Immature natural killer cell (primary cell): ENCODE results near the gene GCHFR. TPM values are rescaled to one million over a fixed set of nuclear protein-coding genes. Genes with fewer than 3 reads are reported as not detected.
A peak's percentile ranks its signal among the peaks of the same experiment; 100 is the strongest.

Experiments
- DNase-seq, 3 donors: peaks; one replicate each; pipeline ENCODE4 v3.0.0; 2022; ENCODE audit warnings: mixed read lengths in 1 of 3
- H3K27ac Mint-ChIP-seq, 6 donors: one replicate each; pipeline ENCODE4 v1.8.0; 2020; ENCODE audit warnings: mixed read lengths in 6 of 6, mild to moderate bottlenecking in 5 of 6, inconsistent platforms in 4 of 6, moderate library complexity in 3 of 6
- H3K27me3 Mint-ChIP-seq, 3 donors: one replicate each; pipeline ENCODE4 v1.8.0; 2020 to 2021; ENCODE audit warnings: low read depth in 3 of 3, mild to moderate bottlenecking in 3 of 3, mixed read lengths in 3 of 3, moderate library complexity in 3 of 3, inconsistent platforms in 1 of 3
- H3K36me3 Mint-ChIP-seq, 3 donors: one replicate each; pipeline ENCODE4 v1.8.0; 2020; ENCODE audit warnings: mixed read lengths in 3 of 3, inconsistent platforms in 2 of 3, mild to moderate bottlenecking in 2 of 3
- H3K4me1 Mint-ChIP-seq, 2 donors: one replicate each; pipeline ENCODE4 v1.8.0; 2020; ENCODE audit warnings: inconsistent platforms in 2 of 2, mild to moderate bottlenecking in 2 of 2, mixed read lengths in 2 of 2, moderate library complexity in 1 of 2
- H3K4me3 Mint-ChIP-seq, 5 donors: one replicate each; pipeline ENCODE4 v1.8.0; 2020; ENCODE audit warnings: mild to moderate bottlenecking in 5 of 5, mixed read lengths in 5 of 5, inconsistent platforms in 3 of 5, moderate library complexity in 3 of 5
- H3K9me3 Mint-ChIP-seq, 6 donors: one replicate each; pipeline ENCODE4 v1.8.0; 2020; ENCODE audit warnings: mild to moderate bottlenecking in 6 of 6, mixed read lengths in 6 of 6, inconsistent platforms in 4 of 6, moderate library complexity in 3 of 6
- polyA plus RNA-seq, 3 donors: library from polyadenylated mRNA; unstranded; fragments of 300-500 nt; fragmentation: Illumina TruSeq; gene quantifications; one replicate each; pipeline ENCODE4 v1.2.3, GENCODE V29; 2021

GCHFR gene
- polyA plus RNA-seq, 3 donors from 2014 or later = 183 to 303 (median 230) TPM

GRCh38 chr15:40792394-40792793 is 28.5 kb downstream of the GCHFR start:
- no peak for DNase-seq
- Mint-ChIP-seq H3K4me3 (no peak overlapping the region), H3K27ac (peak overlapping the region in 1 of 6 donors; percentile 41), H3K36me3 (peaks cover 4 to 5% (median 4%) of the 10 kb centered on the region in 3 donors), H3K9me3 (no peaks in the 10 kb centered on the region), H3K27me3 (peaks cover 0 to 2% (median 2%) of the 10 kb centered on the region in 3 donors), H3K4me1 (peaks cover 18 to 31% of the 10 kb centered on the region in 2 donors)

- no peak for DNase-seq
- H3K4me1 Mint-ChIP-seq = peaks cover 15 to 29% of the 10 kb centered on the region in 2 donors
- H3K9me3 Mint-ChIP-seq = no peaks in the 10 kb centered on the region
- H3K27me3 Mint-ChIP-seq = peaks cover 0 to 2% (median 2%) of the 10 kb centered on the region in 3 donors
- peaks cover 5 to 9% (median 9%) of the 10 kb centered on the region in 3 donors for H3K36me3 Mint-ChIP-seq
- no peak overlapping the region for H3K4me3 Mint-ChIP-seq
- peak overlapping the region in 3 of 6 donors; percentile 10 to 41 (median 32) for H3K27ac Mint-ChIP-seq
Measured at GRCh38 chr15:40793216-40793989, 29.5 kb downstream of the GCHFR start.

GRCh38 chr15:40796041-40796440 is 32.2 kb downstream of the GCHFR start:
- Mint-ChIP-seq H3K27me3 (peaks cover 0 to 2% (median 2%) of the 10 kb centered on the region in 3 donors), H3K4me1 (peaks cover 11 to 35% of the 10 kb centered on the region in 2 donors), H3K4me3 (no peak overlapping the region), H3K36me3 (peaks cover 5 to 21% (median 9%) of the 10 kb centered on the region in 3 donors), H3K9me3 (no peaks in the 10 kb centered on the region), H3K27ac (peak overlapping the region in 2 of 6 donors; percentile 1 to 10)
- DNase-seq = no peak

GRCh38 chr15:40796512-40796911 is 32.6 kb downstream of the GCHFR start:
- Mint-ChIP-seq H3K27ac (peak overlapping the region in 1 of 6 donors; percentile 1), H3K27me3 (peaks cover 0 to 2% (median 2%) of the 10 kb centered on the region in 3 donors), H3K9me3 (no peaks in the 10 kb centered on the region), H3K4me1 (peaks cover 14 to 39% of the 10 kb centered on the region in 2 donors), H3K36me3 (peaks cover 5 to 23% (median 9%) of the 10 kb centered on the region in 3 donors), H3K4me3 (no peak overlapping the region)
- no peak for DNase-seq

- Mint-ChIP-seq H3K36me3 (peaks cover 3 to 20% (median 5%) of the 10 kb centered on the region in 3 donors), H3K4me3 (no peak overlapping the region), H3K4me1 (peaks cover 22 to 55% of the 10 kb centered on the region in 2 donors), H3K27me3 (peaks cover 0 to 2% (median 0%) of the 10 kb centered on the region in 3 donors), H3K9me3 (no peaks in the 10 kb centered on the region), H3K27ac (peak overlapping the region in 1 of 6 donors; percentile 64)
- no peak for DNase-seq
Measured at GRCh38 chr15:40799523-40799922, 35.7 kb downstream of the GCHFR start.

- peaks cover 3 to 18% (median 4%) of the 10 kb centered on the region in 3 donors for H3K36me3 Mint-ChIP-seq
- no peak overlapping the region for H3K27ac Mint-ChIP-seq
- no peaks in the 10 kb centered on the region for H3K9me3 Mint-ChIP-seq
- peaks cover 28 to 54% of the 10 kb centered on the region in 2 donors for H3K4me1 Mint-ChIP-seq
- no peak for DNase-seq
- H3K4me3 Mint-ChIP-seq = no peak overlapping the region
- H3K27me3 Mint-ChIP-seq = peaks cover 0 to 6% (median 0%) of the 10 kb centered on the region in 3 donors
Measured at GRCh38 chr15:40803076-40803475, 39.2 kb downstream of the GCHFR start.

DNA sequence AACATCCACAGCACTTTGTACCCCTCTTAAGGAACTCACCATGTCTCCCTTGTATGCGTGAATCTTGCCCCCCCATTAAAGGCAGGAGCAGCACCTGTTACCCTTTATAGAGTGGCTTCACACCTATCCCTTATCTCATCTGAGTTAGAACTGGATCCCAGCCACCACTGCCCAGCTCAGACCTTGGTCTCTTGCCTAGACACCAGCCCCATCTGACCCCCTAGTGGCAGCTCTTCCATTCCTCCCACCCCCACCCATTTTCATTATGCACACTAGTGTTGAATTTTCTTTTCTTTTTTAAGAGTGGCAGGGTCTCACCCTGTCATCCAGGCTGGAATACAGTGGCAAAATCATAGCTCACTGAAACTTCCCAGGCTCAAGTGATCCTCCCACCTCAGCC is 39.8 kb downstream of the GCHFR start:
- Mint-ChIP-seq H3K36me3 (peaks cover 0 to 13% (median 3%) of the 10 kb centered on the region in 3 donors), H3K9me3 (no peaks in the 10 kb centered on the region), H3K4me1 (peaks cover 31 to 55% of the 10 kb centered on the region in 2 donors)

DNA sequence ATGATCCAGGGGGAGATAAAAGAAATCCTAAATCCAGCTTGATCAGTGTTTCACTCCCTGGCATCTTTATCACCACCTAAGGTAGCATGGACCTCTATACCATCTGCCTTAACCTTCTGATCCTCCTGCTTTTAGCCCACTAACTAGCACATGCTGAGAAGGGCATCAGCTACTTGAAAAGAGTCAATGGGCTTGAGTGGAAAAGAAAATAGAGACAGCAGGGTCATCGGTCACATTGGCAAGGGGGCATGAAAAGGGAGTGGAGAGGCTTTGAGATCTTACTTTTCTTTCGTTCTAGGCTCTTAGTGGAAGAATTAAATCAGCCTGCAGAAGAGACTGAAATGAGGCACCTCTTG is 42.8 kb downstream of the GCHFR start:
- peak overlapping the region; percentile 94 to 98 (median 98) for H3K27ac Mint-ChIP-seq
- peak overlapping the region; percentile 98 to 99 (median 99) for H3K4me3 Mint-ChIP-seq
- peaks cover 7 to 8% (median 8%) of the 10 kb centered on the region in 3 donors for H3K36me3 Mint-ChIP-seq
- H3K9me3 Mint-ChIP-seq = no peaks in the 10 kb centered on the region
- H3K27me3 Mint-ChIP-seq = peaks cover 0 to 7% (median 0%) of the 10 kb centered on the region in 3 donors
- peaks cover 28 to 39% of the 10 kb centered on the region in 2 donors for H3K4me1 Mint-ChIP-seq
- no peak for DNase-seq

More for the DNA sequence above, 39.8 kb downstream of the GCHFR start:
- peak overlapping the region in 1 of 6 donors; percentile 9 for H3K27ac Mint-ChIP-seq
- no peak overlapping the region for H3K4me3 Mint-ChIP-seq
- DNase-seq = no peak
- peaks cover 0 to 7% (median 0%) of the 10 kb centered on the region in 3 donors for H3K27me3 Mint-ChIP-seq

DNA sequence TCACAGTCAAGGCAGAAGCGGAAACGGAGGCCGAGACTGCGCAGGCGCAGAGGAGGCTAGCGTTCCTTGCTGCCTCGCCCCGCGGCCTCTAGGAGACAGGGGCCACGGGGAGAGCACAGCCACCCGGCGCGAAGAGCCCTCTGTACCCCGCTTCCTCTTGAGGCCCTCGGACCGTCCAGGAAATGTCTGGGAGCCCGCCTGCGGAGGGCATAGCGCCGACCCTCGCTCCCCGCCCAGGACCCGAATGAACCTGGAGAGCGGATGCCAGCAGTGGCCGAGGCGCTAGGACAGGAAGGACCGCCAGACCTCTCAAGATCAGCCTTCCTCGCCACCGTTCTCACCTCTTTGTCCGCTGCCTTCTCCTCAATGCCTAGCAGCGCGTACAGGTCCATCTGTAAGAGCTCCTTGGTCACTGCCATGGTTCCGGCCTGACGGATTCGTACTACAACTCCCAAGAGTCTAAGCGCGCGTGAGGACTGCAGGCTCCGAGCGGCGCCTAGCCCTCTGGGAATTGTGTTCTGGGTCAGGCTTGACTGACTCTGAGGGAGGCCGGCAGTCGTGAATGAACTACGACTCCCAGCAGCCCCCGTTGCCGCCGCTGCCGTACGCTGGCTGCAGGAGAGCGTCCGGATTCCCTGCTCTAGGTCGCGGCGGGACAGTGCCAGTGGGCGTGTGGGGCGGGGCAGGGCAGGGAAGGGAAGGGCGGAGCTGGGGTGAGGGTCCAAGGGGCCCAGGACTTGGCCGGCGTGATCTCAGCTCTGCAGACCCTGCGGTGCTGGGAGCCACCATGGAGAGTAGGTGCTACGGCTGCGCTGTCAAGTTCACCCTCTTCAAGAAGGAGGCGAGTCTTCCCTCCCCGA is 43.4 kb downstream of the GCHFR start, which contains the start of the genes DNAJC17 and ZFYVE19:
TSS of gene DNAJC17 (minus strand) at position 446 of the 860 bp plus-strand sequence. CDS start at position 419, 27 bp downstream.
TSS of gene ZFYVE19 (plus strand) at position 62 of the 860 bp plus-strand sequence. CDS start at position 563, 501 bp downstream.
- Mint-ChIP-seq H3K4me1 (peaks cover 25 to 35% of the 10 kb centered on the region in 2 donors), H3K36me3 (peaks cover 5 to 14% (median 8%) of the 10 kb centered on the region in 3 donors), H3K27me3 (peaks cover 0 to 7% (median 0%) of the 10 kb centered on the region in 3 donors), H3K4me3 (peak within 1 kb of the TSS; percentile 98 to 99 (median 99)), H3K9me3 (no peaks in the 10 kb centered on the region), H3K27ac (peak within 1 kb of the TSS; percentile 94 to 98 (median 98))
- peak; percentile 89 to 90 (median 90) for DNase-seq

GRCh38 chr15:40807888-40808461 is 44.1 kb downstream of the GCHFR start:
- Mint-ChIP-seq H3K9me3 (no peaks in the 10 kb centered on the region), H3K27me3 (peaks cover 0 to 7% (median 0%) of the 10 kb centered on the region in 3 donors), H3K4me3 (peak overlapping the region; percentile 98 to 99 (median 99)), H3K27ac (peak overlapping the region; percentile 69 to 98 (median 97)), H3K36me3 (peaks cover 5 to 16% (median 8%) of the 10 kb centered on the region in 3 donors), H3K4me1 (peaks cover 25 to 34% of the 10 kb centered on the region in 2 donors)
- no peak for DNase-seq

GRCh38 chr15:40808861-40809450 is 45.1 kb downstream of the GCHFR start:
- H3K9me3 Mint-ChIP-seq = no peaks in the 10 kb centered on the region
- H3K4me3 Mint-ChIP-seq = peak overlapping the region; percentile 98 to 99 (median 99)
- peaks cover 21 to 25% of the 10 kb centered on the region in 2 donors for H3K4me1 Mint-ChIP-seq
- H3K27ac Mint-ChIP-seq = peak overlapping the region in 1 of 6 donors; percentile 23
- peaks cover 0 to 7% (median 0%) of the 10 kb centered on the region in 3 donors for H3K27me3 Mint-ChIP-seq
- no peak for DNase-seq
- H3K36me3 Mint-ChIP-seq = peaks cover 5 to 16% (median 8%) of the 10 kb centered on the region in 3 donors

DNA sequence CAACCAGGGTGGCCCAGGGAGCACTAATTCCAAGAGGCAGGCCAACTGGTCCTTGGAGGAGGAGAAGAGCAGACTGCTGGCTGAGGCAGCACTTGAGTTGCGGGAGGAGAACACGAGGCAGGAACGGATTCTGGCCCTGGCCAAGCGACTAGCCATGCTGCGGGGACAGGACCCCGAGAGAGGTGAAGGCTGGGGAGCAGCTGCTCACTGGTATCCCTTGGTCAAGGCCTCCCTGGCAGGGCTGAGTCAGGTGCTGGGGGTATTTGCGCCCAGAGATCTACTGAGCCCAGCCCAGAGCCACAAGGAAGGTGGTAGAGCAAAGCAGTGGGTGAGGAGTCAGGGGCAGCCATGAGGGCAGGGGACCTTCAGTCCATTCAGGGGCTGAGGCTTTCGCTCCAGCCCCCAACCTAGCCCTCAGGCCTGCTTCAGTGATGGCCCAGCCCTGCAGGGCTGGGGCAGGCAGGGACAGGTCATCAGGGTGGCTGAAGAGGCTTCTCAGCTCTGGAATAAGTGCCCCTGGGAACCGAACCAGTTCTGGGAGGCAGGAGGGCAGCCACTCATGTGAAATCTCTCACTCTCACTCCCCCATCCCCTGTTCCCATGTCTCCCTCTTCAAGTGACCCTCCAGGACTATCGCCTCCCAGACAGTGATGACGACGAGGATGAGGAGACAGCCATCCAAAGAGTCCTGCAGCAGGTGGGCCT is 49.0 kb downstream of the GCHFR start:
- no peak overlapping the region for H3K27ac Mint-ChIP-seq
- no peak for DNase-seq
- no peak overlapping the region for H3K4me3 Mint-ChIP-seq
- no peaks in the 10 kb centered on the region for H3K9me3 Mint-ChIP-seq
- H3K4me1 Mint-ChIP-seq = peaks cover 8 to 9% of the 10 kb centered on the region in 2 donors
- H3K27me3 Mint-ChIP-seq = peaks cover 0 to 3% (median 0%) of the 10 kb centered on the region in 3 donors
- peaks cover 15 to 25% (median 16%) of the 10 kb centered on the region in 3 donors for H3K36me3 Mint-ChIP-seq
